ENCODE data around the gene RBFOX2. TPM values are rescaled to one million over a fixed set of nuclear protein-coding genes. Genes with fewer than 3 reads are reported as not detected.

Gene RBFOX2
- total RNA-seq, 1 donor from 2014 or later: 200 TPM

DNA sequence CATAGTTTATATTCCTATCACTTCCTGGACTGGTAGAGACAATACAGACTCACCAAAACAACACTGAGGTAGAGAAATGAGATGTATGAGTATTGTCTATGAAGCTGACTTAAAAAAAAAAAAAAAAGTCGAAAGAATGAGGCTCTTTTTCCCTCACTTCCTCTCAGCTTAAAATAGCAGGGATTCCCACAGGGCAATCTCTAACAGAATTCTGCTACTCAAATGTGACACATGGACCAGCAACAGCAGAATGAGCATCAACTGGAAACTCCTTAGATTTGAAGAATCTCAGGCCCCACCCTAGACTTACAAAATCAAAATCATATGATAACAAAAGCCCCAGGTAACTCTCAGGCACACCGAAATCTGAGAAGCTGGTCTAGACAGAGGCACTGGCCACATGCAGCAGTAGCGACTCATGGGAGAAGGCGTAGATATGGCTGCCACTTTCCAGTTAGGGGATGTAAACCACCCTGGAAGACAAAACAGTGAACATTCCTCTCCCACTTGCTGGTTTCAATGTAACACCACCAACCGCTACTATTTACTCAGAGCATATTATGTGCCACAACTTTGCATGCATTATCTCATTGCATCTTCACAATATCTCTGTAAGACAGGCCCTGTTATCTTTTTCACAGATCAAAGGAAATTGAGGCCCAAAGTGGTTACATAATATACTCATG is 128.0 kb downstream of the RBFOX2 start:
- no peak overlapping the region for H3K27ac ChIP-seq (ENCODE audit: low read depth, low read length)
- no peaks in the 10 kb centered on the region for H3K27me3 ChIP-seq (ENCODE audit: control insufficient read depth in 3 of 3, insufficient read depth in 3 of 3, low read length in 3 of 3)
- no peaks in the 10 kb centered on the region for H3K36me3 ChIP-seq (ENCODE audit: control insufficient read depth in 3 of 3, insufficient read depth in 3 of 3, low read length in 3 of 3)
- H3K4me3 ChIP-seq (ENCODE audit: low read length in 3 of 3): no peak overlapping the region
- H3K9me3 ChIP-seq (ENCODE audit: control insufficient read depth in 3 of 3, low read length in 3 of 3): no peaks in the 10 kb centered on the region
- peaks cover 13 to 34% (median 30%) of the 10 kb centered on the region in 3 donors for H3K4me1 ChIP-seq (ENCODE audit: control insufficient read depth in 3 of 3, insufficient read depth in 3 of 3, low read length in 3 of 3)
- H3K9ac ChIP-seq (ENCODE audit: low read depth in 1 of 3, low read length in 3 of 3): no peak overlapping the region

DNA sequence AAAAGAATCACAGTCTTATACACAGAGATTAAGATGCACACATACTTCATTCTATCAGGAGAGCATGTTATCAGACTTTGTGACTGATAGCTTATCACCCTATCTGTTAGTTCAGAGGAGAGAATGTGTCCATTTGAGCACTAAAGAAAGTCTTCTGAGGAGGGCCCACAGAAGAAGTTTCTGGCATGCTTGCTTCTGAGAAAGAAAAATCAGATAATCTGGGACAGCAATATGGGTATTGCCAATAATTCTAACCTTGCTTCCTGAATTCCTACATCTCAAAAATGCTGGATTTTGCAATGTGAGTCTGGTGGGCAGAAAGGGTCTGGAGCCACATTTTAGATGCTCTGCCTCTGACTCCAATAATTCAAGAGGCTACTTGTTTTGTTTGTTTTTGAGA is 128.9 kb downstream of the RBFOX2 start:
- Histone ChIP-seq H3K9ac (ENCODE audit: low read depth in 1 of 3, low read length in 3 of 3) (no peak overlapping the region), H3K4me1 (ENCODE audit: control insufficient read depth in 3 of 3, insufficient read depth in 3 of 3, low read length in 3 of 3) (peaks cover 20 to 42% (median 35%) of the 10 kb centered on the region in 3 donors), H3K27ac (ENCODE audit: low read depth, low read length) (no peak overlapping the region)

DNA sequence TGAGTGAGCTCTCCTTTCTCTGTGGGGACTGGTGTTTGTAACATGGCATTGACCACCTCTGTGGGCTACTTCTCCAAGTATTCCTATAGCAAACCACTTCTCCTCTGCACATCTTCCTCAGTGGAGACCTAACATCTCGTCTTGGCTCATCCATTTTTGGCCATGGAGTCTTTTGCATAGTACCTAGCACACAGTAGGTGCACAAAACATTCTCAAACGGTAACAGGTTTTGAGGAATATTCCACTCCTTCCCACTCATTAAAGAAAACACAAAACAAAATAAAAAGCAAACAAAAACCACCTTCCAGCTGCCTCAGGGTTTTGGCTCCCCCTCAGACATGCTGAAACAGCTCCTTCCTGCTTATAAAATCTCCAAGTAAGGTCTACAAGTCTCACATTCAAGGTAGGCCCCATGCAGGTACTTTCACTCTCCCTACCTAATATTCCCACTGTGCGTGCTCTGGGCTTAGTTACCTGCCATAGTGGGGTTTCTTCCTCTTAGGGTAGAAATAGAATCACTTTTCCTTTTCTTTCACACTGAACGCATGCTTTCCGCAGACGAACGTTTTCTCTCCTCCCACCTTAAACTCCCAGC is 132.4 kb downstream of the RBFOX2 start:
- Histone ChIP-seq H3K4me1 (ENCODE audit: control insufficient read depth in 3 of 3, insufficient read depth in 3 of 3, low read length in 3 of 3) (peaks cover 18 to 49% (median 42%) of the 10 kb centered on the region in 3 donors), H3K4me3 (ENCODE audit: low read length in 3 of 3) (no peak overlapping the region), H3K36me3 (ENCODE audit: control insufficient read depth in 3 of 3, insufficient read depth in 3 of 3, low read length in 3 of 3) (no peaks in the 10 kb centered on the region), H3K27me3 (ENCODE audit: control insufficient read depth in 3 of 3, insufficient read depth in 3 of 3, low read length in 3 of 3) (no peaks in the 10 kb centered on the region), H3K9ac (ENCODE audit: low read depth in 1 of 3, low read length in 3 of 3) (no peak overlapping the region), H3K9me3 (ENCODE audit: control insufficient read depth in 3 of 3, low read length in 3 of 3) (no peaks in the 10 kb centered on the region), H3K27ac (ENCODE audit: low read depth, low read length) (no peak overlapping the region)

More for the DNA sequence above, 128.9 kb downstream of the RBFOX2 start:
- Histone ChIP-seq H3K4me3 (ENCODE audit: low read length in 3 of 3) (no peak overlapping the region), H3K9me3 (ENCODE audit: control insufficient read depth in 3 of 3, low read length in 3 of 3) (no peaks in the 10 kb centered on the region), H3K36me3 (ENCODE audit: control insufficient read depth in 3 of 3, insufficient read depth in 3 of 3, low read length in 3 of 3) (no peaks in the 10 kb centered on the region), H3K27me3 (ENCODE audit: control insufficient read depth in 3 of 3, insufficient read depth in 3 of 3, low read length in 3 of 3) (no peaks in the 10 kb centered on the region)

DNA sequence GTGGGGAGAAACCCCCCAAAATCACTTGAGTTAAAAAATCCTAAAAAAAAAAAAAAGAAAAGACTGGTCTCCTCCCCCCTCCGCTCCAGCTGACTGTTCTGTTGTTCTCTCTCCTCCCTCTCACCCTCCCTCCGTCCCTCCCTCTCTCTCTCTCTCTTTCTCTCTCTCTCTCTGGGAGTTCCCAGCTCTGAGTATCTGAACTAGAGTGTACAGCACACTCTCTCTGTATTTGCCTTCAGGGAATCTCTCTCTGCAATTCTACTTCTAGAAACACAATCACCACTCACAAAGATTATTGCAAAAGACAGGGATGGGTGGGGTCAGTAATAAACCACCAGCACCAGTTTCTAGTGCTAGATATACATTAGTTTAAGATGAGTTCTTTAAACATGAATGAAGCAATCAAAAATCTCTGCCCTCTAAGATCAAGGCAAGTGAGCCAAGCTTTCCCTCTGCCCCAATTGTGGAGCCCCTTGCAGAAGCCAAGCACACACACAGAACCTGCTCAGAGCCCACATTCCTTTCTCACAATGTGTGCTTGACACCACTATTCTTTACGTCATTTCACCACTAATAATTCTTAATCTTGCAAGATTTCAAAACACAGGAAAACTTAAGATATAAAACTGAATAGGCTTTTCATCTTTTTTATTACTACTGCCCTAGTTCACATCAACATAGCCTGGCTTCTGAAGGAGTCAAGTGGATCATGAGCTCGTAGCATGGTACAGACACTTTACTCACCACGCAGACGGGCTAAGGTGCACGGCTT is 133.5 kb downstream of the RBFOX2 start:
- Histone ChIP-seq H3K4me3 (ENCODE audit: low read length in 3 of 3) (peak overlapping the region; percentile 74 to 77 (median 76)), H3K9ac (ENCODE audit: low read depth in 1 of 3, low read length in 3 of 3) (peak overlapping the region; percentile 79 to 87 (median 84)), H3K27ac (ENCODE audit: low read depth, low read length) (peak overlapping the region; percentile 85), H3K27me3 (ENCODE audit: control insufficient read depth in 3 of 3, insufficient read depth in 3 of 3, low read length in 3 of 3) (no peaks in the 10 kb centered on the region), H3K4me1 (ENCODE audit: control insufficient read depth in 3 of 3, insufficient read depth in 3 of 3, low read length in 3 of 3) (peaks cover 13 to 45% (median 34%) of the 10 kb centered on the region in 3 donors), H3K9me3 (ENCODE audit: control insufficient read depth in 3 of 3, low read length in 3 of 3) (no peaks in the 10 kb centered on the region), H3K36me3 (ENCODE audit: control insufficient read depth in 3 of 3, insufficient read depth in 3 of 3, low read length in 3 of 3) (no peaks in the 10 kb centered on the region)

DNA sequence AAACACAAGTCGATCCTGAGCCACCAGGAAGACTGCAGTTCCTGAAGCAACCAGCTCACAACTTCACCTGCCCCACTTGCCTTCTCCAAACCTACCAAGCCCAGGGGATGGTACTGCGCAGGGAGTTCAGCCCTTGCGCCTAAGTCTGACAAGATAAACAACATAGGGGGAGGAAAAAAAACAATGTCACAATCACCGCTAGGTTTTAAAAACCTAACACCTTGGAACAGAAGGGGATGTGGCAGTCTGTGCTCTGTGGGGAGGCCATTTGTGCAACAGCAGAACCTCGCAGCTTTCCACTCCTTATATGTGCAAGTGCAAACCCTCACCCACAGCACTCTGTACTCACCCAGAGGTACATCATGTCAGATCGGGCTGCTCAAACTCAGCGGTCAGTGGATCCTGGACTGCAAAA is 134.2 kb downstream of the RBFOX2 start:
- Histone ChIP-seq H3K27ac (ENCODE audit: low read depth, low read length) (peak overlapping the region; percentile 85), H3K4me1 (ENCODE audit: control insufficient read depth in 3 of 3, insufficient read depth in 3 of 3, low read length in 3 of 3) (peaks cover 15 to 42% (median 33%) of the 10 kb centered on the region in 3 donors)

DNA sequence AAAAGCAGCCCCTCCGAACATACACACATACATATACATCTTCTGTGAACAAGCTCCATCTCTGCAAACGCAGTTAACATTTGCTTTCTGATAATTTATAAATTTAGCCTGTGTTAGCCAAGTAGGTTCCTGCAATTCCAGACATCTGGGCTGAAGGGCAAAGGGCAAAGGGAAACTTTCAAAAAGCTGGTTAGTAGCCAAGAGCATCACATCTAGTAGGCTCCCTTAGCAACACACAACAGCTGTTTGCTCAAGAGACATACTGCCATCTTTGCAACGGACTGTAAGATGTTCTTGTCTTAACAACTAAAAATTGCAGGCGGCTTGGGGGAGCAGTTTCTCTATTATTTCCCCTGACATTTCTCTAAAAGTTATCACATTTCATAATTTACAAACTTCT is 134.9 kb downstream of the RBFOX2 start:
- Histone ChIP-seq H3K9ac (ENCODE audit: low read depth in 1 of 3, low read length in 3 of 3) (peak overlapping the region; percentile 79 to 87 (median 84)), H3K27ac (ENCODE audit: low read depth, low read length) (peak overlapping the region; percentile 85), H3K27me3 (ENCODE audit: control insufficient read depth in 3 of 3, insufficient read depth in 3 of 3, low read length in 3 of 3) (no peaks in the 10 kb centered on the region), H3K36me3 (ENCODE audit: control insufficient read depth in 3 of 3, insufficient read depth in 3 of 3, low read length in 3 of 3) (no peaks in the 10 kb centered on the region), H3K4me1 (ENCODE audit: control insufficient read depth in 3 of 3, insufficient read depth in 3 of 3, low read length in 3 of 3) (peaks cover 15 to 42% (median 35%) of the 10 kb centered on the region in 3 donors), H3K4me3 (ENCODE audit: low read length in 3 of 3) (peak overlapping the region; percentile 74 to 77 (median 76)), H3K9me3 (ENCODE audit: control insufficient read depth in 3 of 3, low read length in 3 of 3) (no peaks in the 10 kb centered on the region)

More for the DNA sequence above, 134.2 kb downstream of the RBFOX2 start:
- Histone ChIP-seq H3K9ac (ENCODE audit: low read depth in 1 of 3, low read length in 3 of 3) (peak overlapping the region; percentile 79 to 87 (median 84)), H3K4me3 (ENCODE audit: low read length in 3 of 3) (peak overlapping the region; percentile 74 to 77 (median 76)), H3K9me3 (ENCODE audit: control insufficient read depth in 3 of 3, low read length in 3 of 3) (no peaks in the 10 kb centered on the region), H3K36me3 (ENCODE audit: control insufficient read depth in 3 of 3, insufficient read depth in 3 of 3, low read length in 3 of 3) (no peaks in the 10 kb centered on the region), H3K27me3 (ENCODE audit: control insufficient read depth in 3 of 3, insufficient read depth in 3 of 3, low read length in 3 of 3) (no peaks in the 10 kb centered on the region)

DNA sequence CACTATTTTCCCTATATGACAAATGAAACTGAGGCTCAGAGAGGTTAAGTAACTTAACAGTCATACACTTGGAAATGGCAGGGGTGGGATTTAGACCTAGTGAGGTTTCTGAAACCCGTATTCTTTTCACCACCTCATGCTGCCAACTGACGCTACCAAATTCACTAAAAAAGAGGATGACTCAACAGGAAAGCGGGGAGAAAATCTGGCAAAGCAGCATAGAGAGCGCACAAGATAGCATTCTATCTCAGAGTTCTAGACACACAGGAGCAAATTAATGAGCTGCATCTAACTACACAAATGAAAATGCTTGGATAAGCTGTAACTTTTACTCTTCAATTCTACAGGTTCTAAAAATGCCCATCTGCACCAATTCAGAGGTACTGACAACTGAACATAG is 136.4 kb downstream of the RBFOX2 start:
- Histone ChIP-seq H3K36me3 (ENCODE audit: control insufficient read depth in 3 of 3, insufficient read depth in 3 of 3, low read length in 3 of 3) (peaks cover 0 to 2% (median 0%) of the 10 kb centered on the region in 3 donors), H3K27ac (ENCODE audit: low read depth, low read length) (peak overlapping the region; percentile 85), H3K27me3 (ENCODE audit: control insufficient read depth in 3 of 3, insufficient read depth in 3 of 3, low read length in 3 of 3) (no peaks in the 10 kb centered on the region), H3K4me1 (ENCODE audit: control insufficient read depth in 3 of 3, insufficient read depth in 3 of 3, low read length in 3 of 3) (peaks cover 26 to 54% (median 37%) of the 10 kb centered on the region in 3 donors), H3K4me3 (ENCODE audit: low read length in 3 of 3) (peak overlapping the region; percentile 74 to 77 (median 76)), H3K9ac (ENCODE audit: low read depth in 1 of 3, low read length in 3 of 3) (peak overlapping the region in 2 of 3 donors; percentile 47 to 87), H3K9me3 (ENCODE audit: control insufficient read depth in 3 of 3, low read length in 3 of 3) (no peaks in the 10 kb centered on the region)

DNA sequence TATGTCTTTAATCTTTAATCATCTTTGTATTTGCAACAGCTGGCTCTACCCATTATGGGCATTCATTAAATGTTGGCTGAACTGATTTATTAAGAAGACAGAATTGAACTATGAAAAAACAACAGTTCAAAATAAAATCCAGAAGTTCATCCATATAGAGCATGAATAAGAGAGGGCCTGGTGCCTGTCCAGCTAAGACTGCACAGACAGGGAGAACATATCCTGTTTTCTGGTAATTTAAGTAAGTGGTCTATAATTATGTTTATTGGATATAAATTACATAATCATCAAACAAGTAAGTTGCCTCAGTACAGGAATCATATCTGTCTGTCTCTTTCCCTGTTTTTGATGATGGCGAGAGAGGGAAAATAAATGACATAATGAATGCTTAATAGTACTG is 137.2 kb downstream of the RBFOX2 start:
- peak overlapping the region in 1 of 3 donors; percentile 47 for H3K9ac ChIP-seq (ENCODE audit: low read depth in 1 of 3, low read length in 3 of 3)
- H3K36me3 ChIP-seq (ENCODE audit: control insufficient read depth in 3 of 3, insufficient read depth in 3 of 3, low read length in 3 of 3): peaks cover 0 to 2% (median 0%) of the 10 kb centered on the region in 3 donors
- no peaks in the 10 kb centered on the region for H3K9me3 ChIP-seq (ENCODE audit: control insufficient read depth in 3 of 3, low read length in 3 of 3)
- H3K4me3 ChIP-seq (ENCODE audit: low read length in 3 of 3): no peak overlapping the region
- H3K27ac ChIP-seq (ENCODE audit: low read depth, low read length): peak overlapping the region; percentile 13
- H3K27me3 ChIP-seq (ENCODE audit: control insufficient read depth in 3 of 3, insufficient read depth in 3 of 3, low read length in 3 of 3): no peaks in the 10 kb centered on the region
- H3K4me1 ChIP-seq (ENCODE audit: control insufficient read depth in 3 of 3, insufficient read depth in 3 of 3, low read length in 3 of 3): peaks cover 28 to 55% (median 37%) of the 10 kb centered on the region in 3 donors

DNA sequence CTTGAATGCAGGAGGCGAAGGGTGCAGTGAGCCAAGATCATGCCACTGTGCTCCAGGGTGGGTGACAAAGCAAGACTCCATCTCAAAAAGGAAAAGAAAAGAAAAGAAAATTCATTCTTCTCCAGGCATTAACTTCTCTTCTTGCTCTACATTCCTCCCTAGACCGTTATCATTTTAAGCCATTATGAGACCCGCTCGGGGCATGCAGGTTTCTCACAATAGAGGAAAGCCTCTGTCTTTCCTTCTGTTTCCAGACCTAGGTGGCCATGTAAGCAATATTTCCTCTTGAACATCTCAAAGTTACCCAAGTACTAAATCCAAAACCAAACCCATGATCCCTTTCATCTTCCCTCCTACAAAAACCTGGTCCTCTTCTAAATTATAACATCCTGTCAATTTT is 139.6 kb downstream of the RBFOX2 start:
- no peak overlapping the region for H3K4me3 ChIP-seq (ENCODE audit: low read length in 3 of 3)
- H3K9me3 ChIP-seq (ENCODE audit: control insufficient read depth in 3 of 3, low read length in 3 of 3): no peaks in the 10 kb centered on the region
- no peak overlapping the region for H3K9ac ChIP-seq (ENCODE audit: low read depth in 1 of 3, low read length in 3 of 3)
- peaks cover 0 to 2% (median 0%) of the 10 kb centered on the region in 3 donors for H3K36me3 ChIP-seq (ENCODE audit: control insufficient read depth in 3 of 3, insufficient read depth in 3 of 3, low read length in 3 of 3)
- peaks cover 25 to 40% (median 27%) of the 10 kb centered on the region in 3 donors for H3K4me1 ChIP-seq (ENCODE audit: control insufficient read depth in 3 of 3, insufficient read depth in 3 of 3, low read length in 3 of 3)
- no peak overlapping the region for H3K27ac ChIP-seq (ENCODE audit: low read depth, low read length)
- H3K27me3 ChIP-seq (ENCODE audit: control insufficient read depth in 3 of 3, insufficient read depth in 3 of 3, low read length in 3 of 3): no peaks in the 10 kb centered on the region
